ENCODE data around the gene ADPRS.

The ADPRS gene

GRCh38 chr1:36080801-36081200, 7.9 kb upstream of the ADPRS start:
- H3K36me3 ChIP-seq (ENCODE audit: control insufficient read depth, insufficient read depth, low read length, severe bottlenecking) = no peaks in the 10 kb centered on the region
- no peak overlapping the region for H3K9ac ChIP-seq (ENCODE audit: low read length)
- H3K4me3 ChIP-seq (ENCODE audit: low read length) = no peak overlapping the region
- peaks cover 7% of the 10 kb centered on the region for H3K27me3 ChIP-seq (replicated peaks; ENCODE audit: control insufficient read depth, insufficient read depth, low read length)
- no peaks in the 10 kb centered on the region for H3K9me3 ChIP-seq (ENCODE audit: control insufficient read depth, low read length)
- no peak for DNase-seq (ENCODE audit: low read depth)
- H3K4me1 ChIP-seq (ENCODE audit: control insufficient read depth, insufficient read depth, low read length) = peaks cover 6% of the 10 kb centered on the region

- no peak overlapping the region for H3K4me3 ChIP-seq (ENCODE audit: low read length)
- H3K4me1 ChIP-seq (ENCODE audit: control insufficient read depth, insufficient read depth, low read length) = peaks cover 3% of the 10 kb centered on the region
- H3K27me3 ChIP-seq (replicated peaks; ENCODE audit: control insufficient read depth, insufficient read depth, low read length) = peaks cover 7% of the 10 kb centered on the region
- DNase-seq (ENCODE audit: low read depth) = no peak
- H3K9ac ChIP-seq (ENCODE audit: low read length) = no peak overlapping the region
- no peaks in the 10 kb centered on the region for H3K36me3 ChIP-seq (ENCODE audit: control insufficient read depth, insufficient read depth, low read length, severe bottlenecking)
- no peaks in the 10 kb centered on the region for H3K9me3 ChIP-seq (ENCODE audit: control insufficient read depth, low read length)
Measured at GRCh38 chr1:36081926-36082485, 6.7 kb upstream of the ADPRS start.

GRCh38 chr1:36083219-36083618, 5.5 kb upstream of the ADPRS start:
- Histone ChIP-seq H3K9me3 (ENCODE audit: control insufficient read depth, low read length) (no peaks in the 10 kb centered on the region), H3K4me1 (ENCODE audit: control insufficient read depth, insufficient read depth, low read length) (peaks cover 3% of the 10 kb centered on the region), H3K9ac (ENCODE audit: low read length) (no peak overlapping the region), H3K27me3 (replicated peaks; ENCODE audit: control insufficient read depth, insufficient read depth, low read length) (peaks cover 7% of the 10 kb centered on the region), H3K4me3 (ENCODE audit: low read length) (no peak overlapping the region), H3K36me3 (ENCODE audit: control insufficient read depth, insufficient read depth, low read length, severe bottlenecking) (no peaks in the 10 kb centered on the region)
- no peak for DNase-seq (ENCODE audit: low read depth)

- peak; percentile 81 for DNase-seq (ENCODE audit: low read depth)
- H3K4me3 ChIP-seq (ENCODE audit: low read length) = peak within 1 kb of the TSS; percentile 58
- peaks cover 3% of the 10 kb centered on the region for H3K4me1 ChIP-seq (ENCODE audit: control insufficient read depth, insufficient read depth, low read length)
- no peak within 1 kb of the TSS for H3K9ac ChIP-seq (ENCODE audit: low read length)
- peaks cover 7% of the 10 kb centered on the region for H3K27me3 ChIP-seq (replicated peaks; ENCODE audit: control insufficient read depth, insufficient read depth, low read length)
- H3K9me3 ChIP-seq (ENCODE audit: control insufficient read depth, low read length) = no peaks in the 10 kb centered on the region
- no peaks in the 10 kb centered on the region for H3K36me3 ChIP-seq (ENCODE audit: control insufficient read depth, insufficient read depth, low read length, severe bottlenecking)
Measured at GRCh38 chr1:36083635-36084496, 4.8 kb upstream of the ADPRS start, which contains the start of gene TEKT2. TSS of gene TEKT2 (plus strand) at chr1:36084094. CDS start at chr1:36084922, 828 bp downstream.

GRCh38 chr1:36084497-36085115, 4.1 kb upstream of the ADPRS start:
- Histone ChIP-seq H3K27me3 (replicated peaks; ENCODE audit: control insufficient read depth, insufficient read depth, low read length) (peaks cover 7% of the 10 kb centered on the region), H3K9ac (ENCODE audit: low read length) (no peak overlapping the region), H3K4me3 (ENCODE audit: low read length) (peak overlapping the region; percentile 58), H3K4me1 (ENCODE audit: control insufficient read depth, insufficient read depth, low read length) (peaks cover 3% of the 10 kb centered on the region), H3K9me3 (ENCODE audit: control insufficient read depth, low read length) (no peaks in the 10 kb centered on the region), H3K36me3 (ENCODE audit: control insufficient read depth, insufficient read depth, low read length, severe bottlenecking) (no peaks in the 10 kb centered on the region)
- DNase-seq (ENCODE audit: low read depth) = no peak

GRCh38 chr1:36085126-36085525, 3.6 kb upstream of the ADPRS start:
- DNase-seq (ENCODE audit: low read depth) = no peak
- H3K9ac ChIP-seq (ENCODE audit: low read length) = no peak overlapping the region
- H3K36me3 ChIP-seq (ENCODE audit: control insufficient read depth, insufficient read depth, low read length, severe bottlenecking) = no peaks in the 10 kb centered on the region
- H3K4me1 ChIP-seq (ENCODE audit: control insufficient read depth, insufficient read depth, low read length) = peaks cover 9% of the 10 kb centered on the region
- H3K27me3 ChIP-seq (replicated peaks; ENCODE audit: control insufficient read depth, insufficient read depth, low read length) = peaks cover 7% of the 10 kb centered on the region
- H3K4me3 ChIP-seq (ENCODE audit: low read length) = no peak overlapping the region
- H3K9me3 ChIP-seq (ENCODE audit: control insufficient read depth, low read length) = no peaks in the 10 kb centered on the region

GRCh38 chr1:36085686-36086526, 2.8 kb upstream of the ADPRS start:
- Histone ChIP-seq H3K27me3 (replicated peaks; ENCODE audit: control insufficient read depth, insufficient read depth, low read length) (peaks cover 7% of the 10 kb centered on the region), H3K9ac (ENCODE audit: low read length) (no peak overlapping the region), H3K36me3 (ENCODE audit: control insufficient read depth, insufficient read depth, low read length, severe bottlenecking) (no peaks in the 10 kb centered on the region), H3K9me3 (ENCODE audit: control insufficient read depth, low read length) (no peaks in the 10 kb centered on the region), H3K4me3 (ENCODE audit: low read length) (no peak overlapping the region), H3K4me1 (ENCODE audit: control insufficient read depth, insufficient read depth, low read length) (peaks cover 11% of the 10 kb centered on the region)
- DNase-seq (ENCODE audit: low read depth) = no peak

- Histone ChIP-seq H3K4me1 (ENCODE audit: control insufficient read depth, insufficient read depth, low read length) (peaks cover 11% of the 10 kb centered on the region), H3K27me3 (replicated peaks; ENCODE audit: control insufficient read depth, insufficient read depth, low read length) (peaks cover 7% of the 10 kb centered on the region), H3K9me3 (ENCODE audit: control insufficient read depth, low read length) (no peaks in the 10 kb centered on the region), H3K36me3 (ENCODE audit: control insufficient read depth, insufficient read depth, low read length, severe bottlenecking) (peaks cover 6% of the 10 kb centered on the region), H3K9ac (ENCODE audit: low read length) (no peak overlapping the region), H3K4me3 (ENCODE audit: low read length) (no peak overlapping the region)
- no peak for DNase-seq (ENCODE audit: low read depth)
Measured at GRCh38 chr1:36086529-36087232, 2.0 kb upstream of the ADPRS start.

- DNase-seq (ENCODE audit: low read depth) = no peak
- Histone ChIP-seq H3K4me3 (ENCODE audit: low read length) (no peak overlapping the region), H3K9ac (ENCODE audit: low read length) (no peak overlapping the region), H3K36me3 (ENCODE audit: control insufficient read depth, insufficient read depth, low read length, severe bottlenecking) (peaks cover 14% of the 10 kb centered on the region), H3K27me3 (replicated peaks; ENCODE audit: control insufficient read depth, insufficient read depth, low read length) (peaks cover 7% of the 10 kb centered on the region), H3K4me1 (ENCODE audit: control insufficient read depth, insufficient read depth, low read length) (peaks cover 11% of the 10 kb centered on the region), H3K9me3 (ENCODE audit: control insufficient read depth, low read length) (no peaks in the 10 kb centered on the region)
Measured at GRCh38 chr1:36087233-36088123, 1.2 kb upstream of the ADPRS start.

- H3K27me3 ChIP-seq (replicated peaks; ENCODE audit: control insufficient read depth, insufficient read depth, low read length) = peaks cover 7% of the 10 kb centered on the region
- H3K4me3 ChIP-seq (ENCODE audit: low read length) = peak overlapping the region; percentile 98
- no peaks in the 10 kb centered on the region for H3K9me3 ChIP-seq (ENCODE audit: control insufficient read depth, low read length)
Measured at GRCh38 chr1:36088265-36088576, 471 bp upstream of the ADPRS start.

More at GRCh38 chr1:36088265-36088576, 471 bp upstream of the ADPRS start:
- H3K4me1 ChIP-seq (ENCODE audit: control insufficient read depth, insufficient read depth, low read length) = peaks cover 11% of the 10 kb centered on the region
- H3K36me3 ChIP-seq (ENCODE audit: control insufficient read depth, insufficient read depth, low read length, severe bottlenecking) = peaks cover 22% of the 10 kb centered on the region
- H3K9ac ChIP-seq (ENCODE audit: low read length) = peak overlapping the region; percentile 91
- no peak for DNase-seq (ENCODE audit: low read depth)
